Measurements from ENCODE around the gene TCF4.

The TCF4 gene

DNA sequence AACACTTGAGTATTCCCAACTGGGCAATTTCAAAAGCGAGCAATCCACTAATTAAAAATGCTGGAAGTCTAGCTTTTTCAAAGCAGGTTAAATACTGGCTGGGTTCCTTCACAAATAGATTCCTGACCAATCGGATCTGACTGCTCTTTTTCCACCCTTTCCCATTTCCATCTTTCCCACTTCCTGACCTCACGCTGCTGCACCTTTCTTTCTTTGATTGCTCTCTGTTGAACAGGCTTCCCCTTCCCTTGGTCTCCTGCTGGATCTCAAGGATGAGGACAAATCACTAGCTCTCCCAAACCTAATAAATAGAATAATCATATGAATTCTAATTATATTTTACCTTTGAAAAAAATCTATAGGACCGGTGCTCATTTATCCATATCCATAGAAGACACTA is 121.2 kb downstream of the TCF4 start:
- DNase-seq, result no peak

DNA sequence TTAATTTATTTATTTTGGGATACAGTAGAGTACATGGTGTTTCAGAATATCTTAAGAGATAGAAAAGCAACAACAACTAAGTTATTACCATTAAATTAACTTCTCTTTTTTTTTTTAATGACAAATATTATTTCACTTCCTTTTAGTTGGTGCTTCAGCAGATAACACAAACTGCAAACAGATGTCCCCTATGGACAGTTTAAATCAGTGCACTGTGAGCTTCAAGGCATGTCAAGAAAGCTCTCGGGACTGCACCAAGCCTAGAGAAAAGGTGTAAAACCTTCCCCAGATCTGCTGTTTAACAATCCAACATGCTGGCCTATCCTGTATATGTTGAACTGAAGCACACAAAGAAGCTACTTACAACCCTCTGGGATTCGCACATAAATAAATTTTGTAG is 122.7 kb downstream of the TCF4 start:
- DNase-seq, result no peak

DNA sequence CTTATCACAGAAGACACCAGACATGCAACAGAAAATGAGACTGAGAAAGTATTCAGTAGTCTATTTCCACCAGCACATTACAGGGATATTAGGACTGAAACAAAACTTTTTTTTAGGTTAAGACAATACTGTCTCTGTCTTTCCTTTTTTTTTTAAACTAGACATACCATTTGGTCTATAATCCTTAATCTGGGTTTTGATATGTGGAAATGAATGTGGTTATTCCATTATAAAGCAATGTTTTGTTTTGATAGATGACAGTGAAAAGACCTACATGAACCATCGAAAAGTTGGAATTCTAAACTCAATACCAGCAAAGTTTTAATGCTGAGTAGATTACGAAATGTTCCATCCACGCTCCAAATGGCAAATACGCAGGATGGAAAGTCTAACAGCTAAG is 123.4 kb downstream of the TCF4 start:
- DNase-seq, result no peak

DNA sequence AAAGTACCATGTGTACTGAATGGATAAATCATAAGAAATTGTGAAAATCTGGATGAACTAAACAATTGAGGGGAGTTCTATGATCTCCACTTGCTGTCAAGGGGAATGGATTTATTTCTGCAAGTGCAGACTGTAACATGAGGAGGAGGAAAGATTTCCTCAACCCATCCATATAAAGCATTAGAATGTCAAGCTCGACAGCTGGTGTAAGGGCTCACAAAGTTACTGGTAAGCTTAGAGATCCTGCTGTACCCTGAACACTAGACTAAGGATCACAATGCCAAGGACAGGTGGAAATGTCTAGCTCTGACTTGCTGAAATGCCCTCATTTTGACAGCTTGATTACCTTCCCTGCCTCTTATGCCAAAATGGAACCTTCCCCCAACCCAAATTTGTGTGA is 125.3 kb downstream of the TCF4 start:
- DNase-seq, result no peak

DNA sequence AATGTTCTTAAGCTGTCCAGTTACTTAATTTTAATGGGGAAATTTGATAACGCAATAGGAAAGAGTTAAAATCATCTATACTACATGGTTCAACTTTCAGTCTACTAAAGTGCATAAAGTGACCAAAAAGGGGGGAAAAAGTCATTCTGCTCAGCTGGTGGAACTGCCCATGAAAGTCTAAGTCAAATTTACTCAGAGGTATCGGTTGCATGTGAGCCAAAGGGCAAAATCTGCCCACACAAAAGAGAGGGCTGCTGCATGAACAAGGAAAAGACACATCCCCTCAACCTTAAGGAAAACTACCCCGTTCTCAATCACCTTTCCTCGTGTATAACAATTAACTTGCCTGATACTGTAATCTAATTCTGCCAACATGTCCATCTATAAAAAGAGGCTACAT is 126.1 kb downstream of the TCF4 start:
- no peak for DNase-seq

DNA sequence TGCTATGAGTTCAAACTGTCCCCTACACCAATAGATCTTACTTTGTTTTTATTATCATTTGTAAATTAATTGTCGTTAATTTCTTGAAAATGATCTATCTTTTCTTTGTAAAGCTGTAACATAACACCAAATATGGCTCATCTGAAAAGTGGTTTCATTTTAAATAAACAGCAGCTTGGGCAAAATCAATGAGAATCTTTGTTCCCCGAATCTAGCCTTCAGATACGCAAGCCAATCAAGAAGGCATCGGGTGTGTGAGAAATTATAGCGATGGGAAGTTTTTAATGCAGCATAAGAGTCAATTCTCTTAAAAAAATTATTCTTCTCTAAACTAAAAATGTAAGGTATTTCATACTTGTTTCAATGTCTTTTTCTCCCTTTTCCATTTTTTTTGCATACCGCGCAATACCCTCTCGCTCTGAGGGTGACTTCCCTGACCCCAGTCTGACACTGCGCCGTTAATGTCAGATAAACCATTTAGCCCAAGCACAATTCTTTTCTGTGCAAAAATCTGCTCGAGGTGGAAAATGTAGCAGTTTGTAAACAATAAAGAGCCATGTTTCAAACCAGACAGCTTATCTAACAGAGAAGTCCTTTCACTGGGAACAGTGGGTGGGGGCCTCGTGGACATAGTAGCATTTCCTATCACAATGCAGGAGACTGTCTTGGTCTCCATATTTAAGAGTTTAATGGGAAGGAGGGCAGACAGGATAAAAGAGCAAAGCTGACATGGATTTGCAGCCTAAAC is 129.4 kb downstream of the TCF4 start:
- no peak for DNase-seq

DNA sequence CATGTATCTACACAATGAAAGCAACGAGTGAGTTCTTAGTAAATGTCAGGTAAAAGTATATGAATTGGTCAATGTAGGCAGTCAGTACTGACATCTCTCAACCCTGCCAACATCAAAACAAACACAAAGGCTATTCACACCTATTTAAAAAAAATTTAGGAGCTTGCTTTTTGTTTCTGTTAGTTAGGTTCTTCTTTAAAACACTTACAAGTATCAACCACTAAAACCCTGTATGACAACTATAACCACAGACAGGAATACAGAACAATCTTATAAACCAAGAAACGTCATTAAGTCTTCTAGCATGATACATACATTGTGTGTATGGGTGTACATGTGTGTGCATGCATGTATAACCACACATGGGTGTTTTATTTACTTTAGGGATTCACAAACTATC is 131.0 kb downstream of the TCF4 start:
- no peak for DNase-seq

DNA sequence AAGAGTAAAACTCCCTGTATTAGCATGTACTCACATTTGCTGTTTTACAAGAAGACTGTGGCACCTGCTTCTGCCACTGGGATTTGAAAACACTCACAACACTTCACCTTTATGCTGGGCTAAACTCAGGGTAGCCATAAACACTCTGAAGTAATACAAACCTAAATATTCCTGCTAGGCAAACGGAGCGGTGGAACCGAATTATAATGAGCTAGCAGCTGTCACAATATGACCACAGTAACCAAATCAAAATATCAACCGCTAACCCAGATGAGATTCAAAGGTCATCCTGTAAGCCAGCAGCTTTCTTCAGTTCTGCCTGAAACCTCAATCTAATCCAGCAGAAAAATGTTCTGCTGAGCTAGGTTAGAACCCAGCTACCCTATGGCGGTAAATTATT is 132.1 kb downstream of the TCF4 start:
- no peak for DNase-seq

DNA sequence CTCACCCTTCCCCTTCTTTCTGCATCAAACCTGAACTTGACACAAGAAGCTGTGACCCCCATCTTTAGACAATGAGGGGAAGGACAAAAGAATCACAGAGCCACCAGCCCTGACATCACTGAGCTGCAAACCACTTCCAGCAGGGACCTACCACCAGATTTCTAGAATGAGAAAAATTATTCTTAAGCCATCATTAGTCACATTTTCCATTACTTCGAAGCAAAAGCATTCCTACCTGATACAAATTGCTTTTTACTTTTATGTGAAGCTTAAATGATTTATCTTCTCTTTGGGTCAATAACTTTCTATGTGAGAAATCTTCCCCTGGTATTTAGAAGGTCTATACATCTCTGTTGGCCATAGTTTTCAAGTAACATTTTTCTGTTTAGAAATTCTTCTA is 134.8 kb downstream of the TCF4 start:
- DNase-seq, result no peak

DNA sequence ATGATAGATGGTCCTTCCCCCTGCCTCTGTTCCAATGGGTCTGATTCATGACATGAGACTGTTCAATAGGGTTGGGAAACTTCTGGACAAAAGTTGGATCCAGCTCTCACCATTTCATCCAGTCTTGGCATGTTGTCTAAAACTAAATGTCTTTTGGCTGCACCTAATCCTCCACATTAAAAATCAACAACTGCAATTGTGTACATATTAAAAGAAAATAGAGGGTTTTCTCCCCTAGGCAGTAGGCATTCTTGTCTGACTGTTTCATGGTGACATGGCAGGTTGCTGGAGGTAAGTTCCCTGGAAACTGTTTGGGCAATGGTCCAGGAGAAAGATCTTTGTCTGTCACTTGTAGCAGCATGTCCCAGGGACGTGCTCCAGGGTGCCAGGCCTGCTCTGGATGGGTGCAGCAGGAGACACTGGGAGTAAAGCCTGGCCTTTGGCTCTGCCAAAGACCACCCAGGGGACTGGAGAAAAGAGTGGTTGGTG is 135.8 kb downstream of the TCF4 start:
- DNase-seq, result no peak

DNA sequence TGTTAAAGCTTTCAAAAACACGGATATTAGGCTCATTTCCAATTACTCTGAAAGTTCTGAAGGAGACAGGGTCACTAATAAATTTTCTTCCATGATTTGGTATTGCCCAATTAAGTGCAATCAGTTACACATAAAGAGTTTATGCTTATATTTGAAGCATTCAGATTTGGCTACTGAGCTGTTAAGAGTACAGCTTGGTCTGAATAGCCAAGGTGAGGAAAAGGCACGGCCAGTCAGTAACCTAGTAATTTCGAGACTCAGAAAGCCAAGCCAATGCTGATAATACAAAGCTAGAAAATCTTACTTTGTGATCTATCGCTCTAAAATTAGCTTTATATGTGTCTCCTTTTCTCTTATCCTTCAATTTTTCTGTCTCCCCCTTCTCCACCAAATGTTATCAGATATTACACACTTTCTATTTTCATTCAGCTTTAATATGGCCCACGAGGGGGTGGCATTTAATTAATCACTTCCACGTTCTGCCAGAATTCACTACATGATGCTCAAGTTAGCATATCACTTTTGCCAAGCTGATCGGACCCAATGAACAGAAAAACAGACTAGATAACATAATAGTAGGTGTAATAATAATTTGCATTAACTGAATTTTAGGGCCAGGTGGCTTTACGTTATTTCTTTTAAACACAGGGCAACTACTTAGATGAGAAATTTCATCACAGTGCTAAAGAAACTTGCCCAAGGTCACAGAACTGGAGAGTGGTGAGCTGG is 138.4 kb downstream of the TCF4 start:
- no peak for DNase-seq

DNA sequence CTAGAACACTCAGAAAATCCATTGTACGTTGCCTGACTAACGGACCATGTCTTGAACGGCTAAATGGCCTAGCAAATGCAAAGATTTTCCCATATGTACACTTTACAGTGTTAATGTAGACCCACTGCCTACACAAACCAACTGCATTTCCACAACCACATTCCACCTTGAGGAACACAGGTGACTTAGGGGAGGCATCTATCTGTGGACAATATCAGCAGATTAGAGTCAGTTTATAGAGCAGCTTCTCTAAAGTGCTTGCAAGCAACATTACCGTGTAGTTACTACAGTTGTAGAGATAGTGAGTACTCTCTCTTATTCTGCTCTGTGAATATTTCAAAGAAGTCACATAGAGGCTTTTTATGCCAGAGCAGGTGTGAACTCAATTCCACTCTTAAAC is 139.6 kb downstream of the TCF4 start:
- no peak for DNase-seq

DNA sequence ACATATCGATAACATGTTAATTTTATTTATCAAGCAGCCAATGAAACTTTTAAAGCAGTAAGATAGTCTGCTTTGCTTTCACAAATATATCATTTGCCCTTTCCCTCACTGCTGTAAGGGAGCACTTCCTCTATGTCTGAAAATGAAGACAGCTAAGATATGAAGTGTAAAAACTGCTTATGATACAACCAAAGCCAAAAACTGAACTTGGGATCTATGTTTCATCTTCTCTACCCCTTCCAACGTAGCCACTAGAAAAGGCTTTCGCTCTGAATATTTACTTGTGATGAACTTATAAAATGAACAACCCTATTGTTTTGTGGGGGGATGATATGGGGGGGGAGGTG is 140.3 kb downstream of the TCF4 start:
- DNase-seq, result no peak

DNA sequence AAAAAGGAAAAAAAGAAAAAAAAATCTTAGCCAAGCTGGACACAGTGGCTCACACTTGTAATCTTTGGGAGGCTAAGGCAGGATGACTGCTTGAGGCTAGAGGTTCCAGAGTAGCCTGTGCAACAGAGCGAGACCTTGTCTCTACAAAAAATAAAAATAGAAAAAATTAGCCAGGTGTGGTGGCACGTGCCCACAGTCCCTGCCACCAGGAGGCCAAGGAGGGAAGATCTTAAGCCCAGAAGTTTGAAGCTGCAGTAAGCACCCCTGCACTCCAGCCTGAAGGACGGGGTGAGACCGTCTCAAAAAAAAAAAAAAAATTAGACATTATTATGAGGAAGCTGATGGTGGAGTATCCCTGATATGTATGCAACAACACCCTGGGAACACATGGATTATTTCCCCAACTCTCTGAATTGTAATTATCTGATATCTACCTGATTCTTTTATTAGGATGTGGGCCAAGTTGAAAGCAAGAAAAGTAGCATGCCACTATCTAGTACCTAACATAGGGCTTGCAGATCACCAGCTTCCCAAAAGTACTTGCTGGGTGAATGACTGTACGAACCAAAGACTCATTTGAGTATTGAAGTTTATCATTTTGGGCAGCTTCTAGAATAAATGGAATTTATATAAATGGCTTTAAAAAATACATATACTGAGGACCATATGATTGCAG is 140.9 kb downstream of the TCF4 start:
- DNase-seq, result no peak

DNA sequence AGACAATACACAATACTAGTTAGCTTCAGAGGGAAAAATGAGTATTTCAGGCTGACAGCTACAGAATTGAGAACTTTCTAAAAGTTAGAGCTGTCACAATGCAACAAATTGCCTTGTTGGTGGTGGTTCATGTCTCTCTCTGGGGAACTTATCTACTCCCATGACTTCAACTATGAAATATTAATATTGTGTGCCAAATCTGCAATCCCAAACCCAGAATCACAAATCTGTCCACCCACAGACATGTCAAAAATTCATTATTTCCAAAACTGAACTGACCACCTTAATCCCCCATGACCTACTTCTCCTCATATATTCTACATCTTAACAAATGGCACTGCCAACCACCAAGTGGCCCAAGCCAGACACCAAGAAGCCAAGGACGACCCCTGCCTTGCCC is 143.5 kb downstream of the TCF4 start:
- no peak for DNase-seq

DNA sequence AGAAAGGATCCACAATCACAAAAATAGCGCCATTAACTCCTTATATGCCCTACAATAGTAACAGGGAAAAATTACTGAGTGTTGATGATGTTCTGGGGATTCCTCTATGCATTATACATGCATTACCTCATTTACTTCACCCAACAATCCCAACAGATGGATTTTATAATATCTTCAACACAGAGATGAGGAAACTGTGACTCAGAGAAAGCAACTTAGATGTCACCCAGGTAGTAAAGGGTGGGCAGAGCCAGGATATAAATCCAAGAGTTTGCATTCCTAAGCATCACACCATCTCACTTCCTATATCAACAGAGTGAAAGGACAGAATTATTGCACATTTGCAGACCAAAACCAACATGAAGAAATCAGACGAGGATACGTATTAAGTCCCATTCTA is 144.2 kb downstream of the TCF4 start:
- no peak for DNase-seq

DNA sequence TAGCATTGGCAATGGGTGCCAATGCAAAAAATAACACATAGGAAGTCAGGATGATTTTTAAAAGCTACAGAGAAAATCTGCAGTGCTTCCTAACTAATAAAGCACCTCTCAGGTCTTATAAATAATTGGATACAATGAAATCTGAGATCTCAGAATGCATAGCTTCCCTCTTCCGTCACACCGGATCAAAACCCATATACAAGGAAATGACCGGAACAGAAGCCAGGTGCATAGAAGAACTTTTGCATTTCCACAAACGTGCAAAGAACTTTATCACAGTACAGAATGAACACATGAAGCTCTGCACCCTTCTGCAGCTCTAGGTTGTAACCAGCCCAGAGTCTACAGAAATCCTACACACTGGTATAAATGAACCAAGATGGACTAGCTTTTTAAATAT is 145.4 kb downstream of the TCF4 start:
- DNase-seq, result no peak

DNA sequence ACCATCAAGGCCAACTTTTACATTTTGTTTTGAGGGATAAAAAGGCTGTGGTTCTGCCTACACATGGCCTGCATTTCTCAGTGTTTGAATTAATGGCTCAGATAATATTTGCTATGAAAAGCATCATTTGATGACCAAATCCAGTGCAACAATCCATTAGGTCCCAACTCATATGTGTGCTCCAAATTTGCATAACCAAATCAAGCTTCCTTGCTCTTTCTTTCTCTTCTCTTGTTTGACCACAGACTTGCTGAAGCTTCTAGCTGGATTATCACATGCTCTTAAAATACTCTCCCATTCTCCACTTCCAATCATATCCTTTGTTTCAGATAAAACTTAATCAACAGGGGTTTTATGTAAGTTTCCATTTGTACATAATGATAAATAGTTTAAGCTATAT is 147.0 kb downstream of the TCF4 start:
- no peak for DNase-seq

DNA sequence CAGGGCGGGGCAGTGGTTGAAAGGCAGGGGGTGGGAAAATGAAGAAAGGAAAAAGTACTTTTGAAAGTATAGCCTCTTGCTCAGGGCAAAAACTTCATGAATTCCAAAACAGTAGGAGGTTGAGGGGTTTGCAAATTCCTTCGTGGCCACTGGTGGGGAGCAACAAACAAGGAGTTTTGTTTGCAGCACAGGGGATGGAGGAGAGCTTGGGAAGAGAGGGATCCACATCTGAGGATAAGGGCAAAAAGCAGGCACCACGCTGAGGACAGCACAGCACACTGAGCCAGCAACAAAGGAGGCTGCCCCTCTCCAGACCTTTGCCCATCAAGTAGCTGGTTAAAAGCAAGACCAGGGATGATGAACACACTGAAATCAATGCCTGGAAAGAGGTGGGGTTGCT is 148.9 kb downstream of the TCF4 start:
- no peak for DNase-seq

DNA sequence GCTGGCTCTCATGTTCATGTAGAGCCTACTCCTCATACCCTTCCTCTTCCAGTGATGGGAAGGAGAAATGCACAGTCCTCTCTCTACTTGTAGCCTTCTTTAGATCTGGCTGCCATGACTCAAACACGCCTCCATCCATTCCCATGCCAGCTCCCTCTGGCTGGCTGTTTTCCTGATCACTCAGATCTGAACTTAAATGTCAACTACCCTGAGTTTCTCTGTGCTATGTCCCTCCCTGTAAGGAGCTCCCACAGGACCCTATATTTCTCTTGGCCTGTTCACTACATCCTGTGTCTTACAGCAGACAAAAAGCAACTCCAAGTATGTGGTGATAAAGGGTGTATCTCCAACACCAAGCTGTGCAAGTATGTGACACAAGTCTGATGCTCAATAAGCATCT is 152.4 kb downstream of the TCF4 start:
- DNase-seq, result no peak

DNA sequence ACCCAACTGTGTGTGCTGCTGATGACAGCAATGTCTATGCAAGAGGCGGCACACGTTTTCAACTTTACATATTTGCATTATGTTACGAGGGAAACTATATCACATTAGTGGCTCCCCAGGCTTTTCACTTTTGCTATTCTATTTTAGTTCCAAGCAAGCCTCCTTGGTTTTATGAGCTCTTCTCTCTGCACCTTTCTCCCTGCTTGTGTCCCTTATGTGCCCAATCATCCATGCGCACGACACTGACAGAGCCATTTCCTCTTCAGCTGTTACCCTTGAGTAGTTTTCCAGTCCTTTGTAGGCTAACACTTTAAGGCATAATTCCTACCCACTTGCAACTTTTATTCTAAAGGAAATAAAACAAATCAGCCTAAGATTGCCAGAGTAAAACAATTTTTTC is 154.3 kb downstream of the TCF4 start:
- DNase-seq, result no peak

DNA sequence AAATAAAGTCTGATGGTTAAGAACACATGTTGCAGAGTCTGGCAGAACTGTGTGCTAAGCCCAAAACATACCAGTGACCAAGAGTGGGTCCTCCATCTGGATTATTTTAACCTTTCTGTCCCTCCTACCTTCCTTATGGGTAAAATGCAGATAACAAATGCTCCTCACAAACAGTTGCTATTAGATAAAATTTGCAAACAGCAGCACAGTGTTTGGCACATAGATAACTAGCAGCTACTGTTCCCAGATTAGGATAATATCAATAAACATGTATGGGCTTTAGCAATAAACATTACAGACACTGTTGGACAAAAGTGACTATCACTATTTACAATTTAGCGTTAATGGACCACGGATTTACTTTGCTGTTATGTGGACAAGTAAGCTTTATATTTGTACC is 154.9 kb downstream of the TCF4 start:
- DNase-seq, result no peak

DNA sequence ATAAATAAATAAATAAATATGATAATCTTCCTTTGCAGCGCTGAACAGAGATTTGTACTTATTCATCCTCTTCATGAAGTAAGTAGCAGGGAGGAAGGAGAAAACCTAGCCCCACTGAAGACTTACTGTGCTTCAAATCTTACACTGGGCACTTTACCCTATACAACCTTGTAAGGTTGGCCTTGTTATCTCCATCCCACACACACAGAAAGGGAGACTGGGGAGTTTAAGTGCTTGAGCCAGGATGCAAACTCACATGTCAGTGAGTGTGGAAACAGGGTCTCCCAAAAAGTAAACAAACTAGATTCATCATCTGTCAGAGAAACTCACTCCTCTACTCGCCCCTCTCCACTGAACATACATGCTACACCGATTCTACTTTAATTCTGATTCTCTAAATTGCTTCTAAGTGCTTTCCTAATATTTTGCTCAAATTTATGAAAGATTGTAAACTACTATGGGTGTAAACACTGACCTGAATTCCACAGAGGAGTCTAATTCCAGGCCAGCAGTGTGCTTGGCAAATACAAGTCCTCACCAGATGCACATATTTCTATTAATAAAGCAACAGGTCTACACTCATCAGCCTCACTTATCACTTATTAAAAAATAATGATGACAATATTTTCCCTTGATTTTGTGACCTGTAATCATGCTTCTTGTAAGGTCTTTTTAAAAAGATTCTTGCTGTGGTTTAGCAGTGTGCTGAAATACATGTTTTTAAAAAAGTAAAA is 155.5 kb downstream of the TCF4 start:
- DNase-seq, result no peak

DNA sequence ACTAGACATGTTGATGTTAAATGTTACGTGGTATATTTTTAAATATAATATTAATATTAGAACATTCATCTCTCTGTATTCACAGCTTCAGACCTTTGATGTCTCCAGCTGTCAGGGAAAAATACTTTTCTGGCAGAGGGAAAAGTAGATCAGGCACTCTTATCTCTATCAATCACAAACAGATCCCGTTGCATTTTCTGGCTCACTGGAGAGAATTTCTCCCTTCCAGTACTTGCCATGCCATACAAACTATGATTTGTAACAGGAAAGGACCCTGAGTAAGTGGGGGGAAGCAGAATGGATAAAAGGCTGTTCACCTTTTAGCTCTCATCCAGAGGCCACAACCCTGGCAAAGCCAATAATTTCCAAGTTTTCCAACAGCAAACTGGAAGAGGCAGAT is 158.0 kb downstream of the TCF4 start:
- no peak for DNase-seq

All from CD4-positive, alpha-beta T cell treated with Interleukin-6 for 4 hours (primary cell).